Fibroblast of mammary gland (primary cell): ENCODE results near the gene PFKL.
A peak's percentile ranks its signal among the peaks of the same experiment; 100 is the strongest.

Experiments
- DNase-seq: peaks from one replicate; pipeline ENCODE4 v3.0.0-alpha.2; 2010; ENCODE audit warnings: low read depth
- H3K4me3 ChIP-seq: 2 replicates; pipeline ENCODE4 v1.5.1; 2011; ENCODE audit warnings: low read depth, mild to moderate bottlenecking, low read length, moderate library complexity; ENCODE audit not compliant: control insufficient read depth
- TF ChIP-seq, protein P1 (sequence below): conservative IDR thresholded peaks from 2 replicates; pipeline ENCODE4 v1.5.1; 2011; ENCODE audit warnings: low read depth, low read length, inconsistent platforms; ENCODE audit not compliant: control insufficient read depth, insufficient read depth

PFKL gene

DNA sequence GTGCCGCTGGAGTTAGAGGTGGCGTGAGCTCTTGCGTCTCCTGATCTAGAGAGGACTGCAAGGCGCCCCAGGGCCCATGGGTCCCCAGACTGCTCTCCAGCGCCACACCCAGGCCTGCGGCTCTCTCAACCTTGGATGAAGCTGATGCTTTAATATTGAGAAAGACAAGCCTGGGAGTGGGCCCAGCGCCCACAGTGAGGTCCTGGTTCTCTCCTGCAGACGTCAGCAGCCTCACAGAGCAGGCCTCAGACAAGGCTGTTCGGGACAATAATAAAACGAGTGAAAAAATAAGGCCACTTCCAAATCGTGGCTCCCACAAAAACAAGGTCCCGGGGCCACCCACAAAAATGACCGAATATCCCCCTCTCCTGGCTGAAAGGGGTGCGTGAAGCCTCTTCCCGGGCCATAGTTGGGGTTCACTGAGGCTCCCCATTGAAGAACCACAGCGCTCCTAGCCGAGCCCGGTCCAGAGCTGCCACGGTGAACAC is 32.2 kb upstream of the PFKL start:
- DNase-seq, result peak; percentile 5
- TF ChIP-seq, protein P1, sequence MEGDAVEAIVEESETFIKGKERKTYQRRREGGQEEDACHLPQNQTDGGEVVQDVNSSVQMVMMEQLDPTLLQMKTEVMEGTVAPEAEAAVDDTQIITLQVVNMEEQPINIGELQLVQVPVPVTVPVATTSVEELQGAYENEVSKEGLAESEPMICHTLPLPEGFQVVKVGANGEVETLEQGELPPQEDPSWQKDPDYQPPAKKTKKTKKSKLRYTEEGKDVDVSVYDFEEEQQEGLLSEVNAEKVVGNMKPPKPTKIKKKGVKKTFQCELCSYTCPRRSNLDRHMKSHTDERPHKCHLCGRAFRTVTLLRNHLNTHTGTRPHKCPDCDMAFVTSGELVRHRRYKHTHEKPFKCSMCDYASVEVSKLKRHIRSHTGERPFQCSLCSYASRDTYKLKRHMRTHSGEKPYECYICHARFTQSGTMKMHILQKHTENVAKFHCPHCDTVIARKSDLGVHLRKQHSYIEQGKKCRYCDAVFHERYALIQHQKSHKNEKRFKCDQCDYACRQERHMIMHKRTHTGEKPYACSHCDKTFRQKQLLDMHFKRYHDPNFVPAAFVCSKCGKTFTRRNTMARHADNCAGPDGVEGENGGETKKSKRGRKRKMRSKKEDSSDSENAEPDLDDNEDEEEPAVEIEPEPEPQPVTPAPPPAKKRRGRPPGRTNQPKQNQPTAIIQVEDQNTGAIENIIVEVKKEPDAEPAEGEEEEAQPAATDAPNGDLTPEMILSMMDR, result no peak
- H3K4me3 ChIP-seq, result no peak overlapping the region

DNA sequence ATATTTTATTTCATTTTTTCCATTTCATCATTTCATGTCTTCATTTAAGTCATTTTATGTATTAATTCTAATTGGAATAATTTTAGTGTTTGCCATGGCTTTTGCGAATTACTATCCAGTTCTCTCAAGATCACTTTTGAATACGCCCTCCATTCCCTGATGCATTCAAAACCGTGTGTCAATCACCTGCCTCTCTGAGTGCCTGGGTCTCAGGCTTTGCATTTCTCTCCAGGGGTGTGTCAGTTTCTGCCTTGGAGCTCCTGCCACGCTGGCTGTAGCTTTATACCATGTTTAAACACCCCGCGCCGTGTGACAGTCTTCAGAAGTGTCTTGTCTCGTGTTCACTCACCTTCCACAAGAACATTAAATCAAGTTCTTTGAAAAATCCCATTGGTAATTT is 30.8 kb upstream of the PFKL start:
- H3K4me3 ChIP-seq, result no peak overlapping the region
- DNase-seq, result no peak
- TF ChIP-seq, protein P1, result no peak

DNA sequence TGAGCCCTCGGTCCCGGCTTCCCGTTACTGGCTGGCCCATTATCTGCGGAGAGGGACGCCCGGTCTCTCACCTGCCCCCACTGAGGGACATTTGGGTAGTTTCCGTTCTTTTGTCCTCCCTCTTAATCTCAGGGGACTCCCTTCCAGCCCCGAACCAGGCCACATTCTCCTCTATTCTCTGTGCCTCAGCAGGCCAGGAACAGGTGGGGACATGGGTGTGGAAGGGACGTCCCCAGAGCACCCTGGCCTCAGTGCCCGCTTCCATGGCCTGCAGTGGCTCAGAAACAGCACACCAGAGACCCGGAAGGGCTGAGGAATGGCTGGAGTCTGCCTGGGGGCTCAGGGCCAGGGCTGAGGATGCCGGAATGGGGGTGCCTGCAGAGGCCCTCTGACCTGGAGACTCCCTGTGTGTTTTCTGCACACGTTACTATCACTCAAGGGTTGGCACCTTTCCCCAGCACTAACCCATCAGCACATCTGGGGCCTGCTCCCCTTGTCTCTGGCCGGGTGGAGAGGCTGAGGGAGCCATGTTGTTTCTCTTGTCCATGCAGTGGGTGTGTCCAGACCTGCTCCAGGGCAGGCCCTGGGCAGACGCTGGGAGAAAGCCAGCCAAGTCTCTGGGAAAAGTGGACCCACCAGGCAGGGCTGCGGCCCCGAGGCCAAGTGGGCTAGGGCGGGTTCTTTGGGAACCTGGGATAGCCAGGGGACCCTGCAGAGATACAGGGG is 28.1 kb upstream of the PFKL start:
- no peak for DNase-seq
- no peak overlapping the region for H3K4me3 ChIP-seq
- TF ChIP-seq, protein P1, result no peak

- TF ChIP-seq, protein P1, result no peak
- no peak for DNase-seq
- no peak overlapping the region for H3K4me3 ChIP-seq
Measured at GRCh38 chr21:44272284-44272858, 27.5 kb upstream of the PFKL start.

GRCh38 chr21:44273046-44273445 is 26.8 kb upstream of the PFKL start:
- no peak for DNase-seq
- TF ChIP-seq, protein P1, result no peak
- H3K4me3 ChIP-seq, result no peak overlapping the region

- DNase-seq, result no peak
- H3K4me3 ChIP-seq, result no peak overlapping the region
- TF ChIP-seq, protein P1, result no peak
Measured at GRCh38 chr21:44275041-44275440, 24.8 kb upstream of the PFKL start.
